Upper lobe of left lung (tissue), 4 donors: ENCODE results near the gene IKBIP.

Source experiments
- EP300 ChIP-seq, 4 donors: sonication (generic); formaldehyde crosslinking; IDR thresholded peaks; one replicate each; pipeline ENCODE4 v1.5.1; 2017; ENCODE audit warnings: antibody characterized with exemption in 4 of 4, control low read depth in 2 of 4
- POLR2A ChIP-seq, 4 donors: fragments of 450-650 bp; IDR thresholded peaks; one replicate each; pipeline ENCODE4 v1.5.1; 2016 to 2017; ENCODE audit warnings: antibody characterized with exemption in 4 of 4, mild to moderate bottlenecking in 2 of 4
- POLR2AphosphoS5 ChIP-seq, 2 donors: sonication (generic); formaldehyde crosslinking; IDR thresholded peaks; one replicate each; pipeline ENCODE4 v1.5.1; 2017; ENCODE audit warnings: antibody characterized with exemption in 2 of 2
- TF ChIP-seq, protein P1 (sequence below), 6 experiments: fragments of 450-650 bp in 4 of 6; fragments of 200-600 bp in 2 of 6; sonication (generic) in 2 of 6; IDR thresholded peaks; one replicate each; pipeline ENCODE4 v1.5.1; 2016 to 2019; ENCODE audit warnings: antibody characterized with exemption in 6 of 6

- no peak for TF ChIP-seq POLR2A (IDR thresholded peaks at IDR 0.05)
- TF ChIP-seq, protein P1, sequence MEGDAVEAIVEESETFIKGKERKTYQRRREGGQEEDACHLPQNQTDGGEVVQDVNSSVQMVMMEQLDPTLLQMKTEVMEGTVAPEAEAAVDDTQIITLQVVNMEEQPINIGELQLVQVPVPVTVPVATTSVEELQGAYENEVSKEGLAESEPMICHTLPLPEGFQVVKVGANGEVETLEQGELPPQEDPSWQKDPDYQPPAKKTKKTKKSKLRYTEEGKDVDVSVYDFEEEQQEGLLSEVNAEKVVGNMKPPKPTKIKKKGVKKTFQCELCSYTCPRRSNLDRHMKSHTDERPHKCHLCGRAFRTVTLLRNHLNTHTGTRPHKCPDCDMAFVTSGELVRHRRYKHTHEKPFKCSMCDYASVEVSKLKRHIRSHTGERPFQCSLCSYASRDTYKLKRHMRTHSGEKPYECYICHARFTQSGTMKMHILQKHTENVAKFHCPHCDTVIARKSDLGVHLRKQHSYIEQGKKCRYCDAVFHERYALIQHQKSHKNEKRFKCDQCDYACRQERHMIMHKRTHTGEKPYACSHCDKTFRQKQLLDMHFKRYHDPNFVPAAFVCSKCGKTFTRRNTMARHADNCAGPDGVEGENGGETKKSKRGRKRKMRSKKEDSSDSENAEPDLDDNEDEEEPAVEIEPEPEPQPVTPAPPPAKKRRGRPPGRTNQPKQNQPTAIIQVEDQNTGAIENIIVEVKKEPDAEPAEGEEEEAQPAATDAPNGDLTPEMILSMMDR (IDR thresholded peaks at IDR 0.05) = no peak
- TF ChIP-seq POLR2AphosphoS5 (IDR thresholded peaks at IDR 0.05) = no peak
- no peak for TF ChIP-seq EP300 (IDR thresholded peaks at IDR 0.05)
Measured at GRCh38 chr12:98686603-98687002, 42.0 kb upstream of the IKBIP start.
